Measurements from ENCODE around the gene SIDT1. TPM values are rescaled to one million over a fixed set of nuclear protein-coding genes. Genes with fewer than 3 reads are reported as not detected.

The SIDT1 gene
- total RNA-seq, 1 experiment from 2014 or later = 0.22 TPM

DNA sequence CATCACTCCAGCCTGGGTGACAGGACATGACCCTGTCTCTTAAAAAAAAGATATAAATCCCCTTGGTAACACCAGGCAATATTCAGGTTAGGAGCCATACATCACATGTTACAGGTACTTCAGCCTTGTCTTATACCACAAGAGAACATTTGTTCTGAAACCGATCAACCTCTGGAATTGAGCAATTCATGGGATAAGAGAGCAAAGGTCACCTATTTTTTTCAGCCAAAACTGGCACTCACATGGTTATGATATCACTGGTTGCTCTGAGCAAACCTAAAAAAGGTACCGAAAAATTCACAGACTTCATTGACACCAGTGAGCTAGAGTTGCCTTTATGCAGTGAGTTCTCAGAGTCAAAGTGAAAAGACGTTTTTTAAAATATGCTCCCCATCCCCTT is 26.5 kb upstream of the SIDT1 start:
- H3K9me3 Mint-ChIP-seq = peaks cover 9% of the 10 kb centered on the region
- H3K27me3 Mint-ChIP-seq (ENCODE audit: low read depth) = no peaks in the 10 kb centered on the region
- no peak overlapping the region for H3K4me3 Mint-ChIP-seq
- peaks cover 6% of the 10 kb centered on the region; the same call in 1 of the 2 replicates for H3K36me3 Mint-ChIP-seq
- DNase-seq (ENCODE audit: low spot score) (no peak), ATAC-seq (no peak)
- no peaks in the 10 kb centered on the region for H3K4me1 Mint-ChIP-seq
- CTCF ChIA-PET = no interaction called here
- no peak overlapping the region for H3K27ac Mint-ChIP-seq
- POLR2A ChIA-PET = no interaction called here
- TF ChIP-seq TCF7 (CRISPR knock-in tag; IDR thresholded peaks at IDR 0.05; ENCODE audit: low read depth) (no peak), TP53 (CRISPR knock-in tag; IDR thresholded peaks at IDR 0.05) (no peak), IRF2 (CRISPR knock-in tag; IDR thresholded peaks at IDR 0.05; ENCODE audit: borderline replicate concordance, low read depth) (no peak), GABPB1 (CRISPR knock-in tag; IDR thresholded peaks at IDR 0.05) (no peak), NFE2L1 (CRISPR knock-in tag; IDR thresholded peaks at IDR 0.05) (no peak), ZNF232 (CRISPR knock-in tag; IDR thresholded peaks at IDR 0.05) (no peak), SMAD4 (CRISPR knock-in tag; IDR thresholded peaks at IDR 0.05) (no peak)
- TF ChIP-seq, protein P1, sequence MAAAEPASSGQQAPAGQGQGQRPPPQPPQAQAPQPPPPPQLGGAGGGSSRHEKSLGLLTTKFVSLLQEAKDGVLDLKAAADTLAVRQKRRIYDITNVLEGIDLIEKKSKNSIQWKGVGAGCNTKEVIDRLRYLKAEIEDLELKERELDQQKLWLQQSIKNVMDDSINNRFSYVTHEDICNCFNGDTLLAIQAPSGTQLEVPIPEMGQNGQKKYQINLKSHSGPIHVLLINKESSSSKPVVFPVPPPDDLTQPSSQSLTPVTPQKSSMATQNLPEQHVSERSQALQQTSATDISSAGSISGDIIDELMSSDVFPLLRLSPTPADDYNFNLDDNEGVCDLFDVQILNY (CRISPR knock-in tag; IDR thresholded peaks at IDR 0.05) = no peak
- TF ChIP-seq, protein P2, sequence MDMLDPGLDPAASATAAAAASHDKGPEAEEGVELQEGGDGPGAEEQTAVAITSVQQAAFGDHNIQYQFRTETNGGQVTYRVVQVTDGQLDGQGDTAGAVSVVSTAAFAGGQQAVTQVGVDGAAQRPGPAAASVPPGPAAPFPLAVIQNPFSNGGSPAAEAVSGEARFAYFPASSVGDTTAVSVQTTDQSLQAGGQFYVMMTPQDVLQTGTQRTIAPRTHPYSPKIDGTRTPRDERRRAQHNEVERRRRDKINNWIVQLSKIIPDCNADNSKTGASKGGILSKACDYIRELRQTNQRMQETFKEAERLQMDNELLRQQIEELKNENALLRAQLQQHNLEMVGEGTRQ (CRISPR knock-in tag; IDR thresholded peaks at IDR 0.05) = no peak
- TF ChIP-seq, protein P3, sequence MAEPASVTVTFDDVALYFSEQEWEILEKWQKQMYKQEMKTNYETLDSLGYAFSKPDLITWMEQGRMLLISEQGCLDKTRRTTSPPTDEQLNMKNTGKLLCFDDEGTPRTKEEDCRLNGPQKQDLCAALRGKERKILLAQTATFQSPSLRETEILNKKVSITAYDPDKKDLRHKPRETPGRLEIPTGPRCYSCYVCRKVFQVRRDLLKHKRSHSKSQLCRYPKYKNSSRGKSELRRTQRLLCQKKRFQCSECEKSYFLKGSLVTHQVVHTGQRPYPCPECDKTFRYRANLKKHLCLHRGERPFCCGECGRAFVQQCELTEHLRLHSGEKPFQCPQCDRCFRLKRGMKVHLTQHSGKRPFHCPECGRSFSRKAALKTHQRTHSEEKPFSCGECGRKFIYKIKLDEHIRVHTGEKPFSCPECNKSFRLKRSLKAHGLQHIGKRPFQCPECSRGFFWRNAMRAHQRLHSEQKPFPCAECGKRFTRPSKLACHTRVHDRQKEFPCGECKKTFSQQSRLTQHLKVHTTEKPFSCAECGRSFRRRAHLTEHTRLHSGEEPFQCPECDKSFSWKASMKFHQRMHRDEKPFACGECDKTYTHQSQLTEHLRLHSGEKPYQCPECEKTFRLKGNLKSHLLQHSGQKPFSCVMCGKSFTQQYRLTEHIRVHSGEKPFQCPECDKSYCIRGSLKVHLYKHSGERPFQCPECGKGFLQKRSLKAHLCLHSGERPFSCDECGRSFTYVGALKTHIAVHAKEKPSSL (CRISPR knock-in tag; conservative IDR thresholded peaks at IDR 0.05) = no peak
- TF ChIP-seq, protein P4, sequence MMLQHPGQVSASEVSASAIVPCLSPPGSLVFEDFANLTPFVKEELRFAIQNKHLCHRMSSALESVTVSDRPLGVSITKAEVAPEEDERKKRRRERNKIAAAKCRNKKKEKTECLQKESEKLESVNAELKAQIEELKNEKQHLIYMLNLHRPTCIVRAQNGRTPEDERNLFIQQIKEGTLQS (CRISPR knock-in tag; conservative IDR thresholded peaks at IDR 0.05) = no peak
- TF ChIP-seq, protein P5, sequence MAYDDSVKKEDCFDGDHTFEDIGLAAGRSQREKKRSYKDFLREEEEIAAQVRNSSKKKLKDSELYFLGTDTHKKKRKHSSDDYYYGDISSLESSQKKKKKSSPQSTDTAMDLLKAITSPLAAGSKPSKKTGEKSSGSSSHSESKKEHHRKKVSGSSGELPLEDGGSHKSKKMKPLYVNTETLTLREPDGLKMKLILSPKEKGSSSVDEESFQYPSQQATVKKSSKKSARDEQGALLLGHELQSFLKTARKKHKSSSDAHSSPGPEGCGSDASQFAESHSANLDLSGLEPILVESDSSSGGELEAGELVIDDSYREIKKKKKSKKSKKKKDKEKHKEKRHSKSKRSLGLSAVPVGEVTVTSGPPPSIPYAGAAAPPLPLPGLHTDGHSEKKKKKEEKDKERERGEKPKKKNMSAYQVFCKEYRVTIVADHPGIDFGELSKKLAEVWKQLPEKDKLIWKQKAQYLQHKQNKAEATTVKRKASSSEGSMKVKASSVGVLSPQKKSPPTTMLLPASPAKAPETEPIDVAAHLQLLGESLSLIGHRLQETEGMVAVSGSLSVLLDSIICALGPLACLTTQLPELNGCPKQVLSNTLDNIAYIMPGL (CRISPR knock-in tag; IDR thresholded peaks at IDR 0.05) = no peak

DNA sequence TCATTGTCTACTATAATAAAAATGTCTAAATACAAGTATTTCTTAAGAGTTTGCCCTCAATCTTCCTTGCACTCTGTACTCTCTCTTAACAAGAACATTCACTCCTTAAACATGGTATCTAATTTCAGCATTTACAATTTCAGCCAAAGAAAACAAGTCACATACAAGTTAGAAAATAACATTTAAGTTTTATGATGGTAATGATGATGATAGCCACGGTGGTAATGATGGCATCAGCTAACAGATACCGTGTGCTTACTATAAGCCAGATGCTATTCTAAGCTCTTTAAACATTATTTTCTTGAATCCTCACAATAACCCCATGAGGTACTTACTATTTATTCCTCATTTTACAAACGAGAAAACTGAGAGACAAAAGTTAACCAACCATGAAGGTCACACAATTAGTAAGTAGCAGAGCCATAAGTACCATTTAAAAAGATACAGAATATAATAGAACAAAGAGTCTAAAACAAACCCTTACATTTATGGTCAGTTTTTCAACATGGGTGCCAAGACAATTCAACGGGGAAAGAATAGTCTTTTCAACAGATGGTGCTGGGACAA is 24.8 kb upstream of the SIDT1 start:
- CTCF ChIA-PET = no interaction called here
- Mint-ChIP-seq H3K27ac (no peak overlapping the region), H3K4me1 (no peaks in the 10 kb centered on the region), H3K36me3 (peaks cover 6% of the 10 kb centered on the region; the same call in 1 of the 2 replicates), H3K9me3 (peaks cover 12% of the 10 kb centered on the region), H3K27me3 (ENCODE audit: low read depth) (no peaks in the 10 kb centered on the region), H3K4me3 (no peak overlapping the region)
- POLR2A ChIA-PET = no interaction called here
- ATAC-seq (no peak), DNase-seq (ENCODE audit: low spot score) (no peak)
- no peak for TF ChIP-seq NR1H2 (CRISPR knock-in tag; IDR thresholded peaks at IDR 0.05)
- no peak for TF ChIP-seq ZNF263 (CRISPR knock-in tag; IDR thresholded peaks at IDR 0.05; ENCODE audit: low read depth)
- TF ChIP-seq, protein P6, sequence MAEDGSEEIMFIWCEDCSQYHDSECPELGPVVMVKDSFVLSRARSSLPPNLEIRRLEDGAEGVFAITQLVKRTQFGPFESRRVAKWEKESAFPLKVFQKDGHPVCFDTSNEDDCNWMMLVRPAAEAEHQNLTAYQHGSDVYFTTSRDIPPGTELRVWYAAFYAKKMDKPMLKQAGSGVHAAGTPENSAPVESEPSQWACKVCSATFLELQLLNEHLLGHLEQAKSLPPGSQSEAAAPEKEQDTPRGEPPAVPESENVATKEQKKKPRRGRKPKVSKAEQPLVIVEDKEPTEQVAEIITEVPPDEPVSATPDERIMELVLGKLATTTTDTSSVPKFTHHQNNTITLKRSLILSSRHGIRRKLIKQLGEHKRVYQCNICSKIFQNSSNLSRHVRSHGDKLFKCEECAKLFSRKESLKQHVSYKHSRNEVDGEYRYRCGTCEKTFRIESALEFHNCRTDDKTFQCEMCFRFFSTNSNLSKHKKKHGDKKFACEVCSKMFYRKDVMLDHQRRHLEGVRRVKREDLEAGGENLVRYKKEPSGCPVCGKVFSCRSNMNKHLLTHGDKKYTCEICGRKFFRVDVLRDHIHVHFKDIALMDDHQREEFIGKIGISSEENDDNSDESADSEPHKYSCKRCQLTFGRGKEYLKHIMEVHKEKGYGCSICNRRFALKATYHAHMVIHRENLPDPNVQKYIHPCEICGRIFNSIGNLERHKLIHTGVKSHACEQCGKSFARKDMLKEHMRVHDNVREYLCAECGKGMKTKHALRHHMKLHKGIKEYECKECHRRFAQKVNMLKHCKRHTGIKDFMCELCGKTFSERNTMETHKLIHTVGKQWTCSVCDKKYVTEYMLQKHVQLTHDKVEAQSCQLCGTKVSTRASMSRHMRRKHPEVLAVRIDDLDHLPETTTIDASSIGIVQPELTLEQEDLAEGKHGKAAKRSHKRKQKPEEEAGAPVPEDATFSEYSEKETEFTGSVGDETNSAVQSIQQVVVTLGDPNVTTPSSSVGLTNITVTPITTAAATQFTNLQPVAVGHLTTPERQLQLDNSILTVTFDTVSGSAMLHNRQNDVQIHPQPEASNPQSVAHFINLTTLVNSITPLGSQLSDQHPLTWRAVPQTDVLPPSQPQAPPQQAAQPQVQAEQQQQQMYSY (CRISPR knock-in tag; IDR thresholded peaks at IDR 0.05) = no peak
- TF ChIP-seq ZNF416 (CRISPR knock-in tag; IDR thresholded peaks at IDR 0.05) = no peak
